ENCODE results near the gene TNNI2. TPM values are rescaled to one million over a fixed set of nuclear protein-coding genes. Genes with fewer than 3 reads are reported as not detected.

Gene TNNI2
- total and polyA plus RNA-seq, 11 donors, result 0.22 to 3.3 (median 0.72) TPM; not detected in 8

- ATAC-seq (no peak), DNase-seq (no peak)
- 82 to 92% (median 88%) methylated on average over 2 to 4 of the region's 4 CpGs for WGBS, 4 donors
- intact Hi-C loops (cut with DNase I), result no loop called here
- H3K9me3 ChIP-seq, result no peaks in the 10 kb centered on the region
- H3K36me3 ChIP-seq, result no peaks in the 10 kb centered on the region
- no peaks in the 10 kb centered on the region for H3K27me3 ChIP-seq
- H3K4me1 ChIP-seq, result peaks cover under 1 to 56% (median 12%) of the 10 kb centered on the region in 12 donors
- TF ChIP-seq CTCF (IDR thresholded peaks at IDR 0.05), result no peak
- no peak for TF ChIP-seq POLR2A (IDR thresholded peaks at IDR 0.05)
- H3K27ac ChIP-seq, result no peak overlapping the region
- no peak overlapping the region for H3K4me3 ChIP-seq
Measured at GRCh38 chr11:1859004-1859403, 20.2 kb downstream of the TNNI2 start.

- TF ChIP-seq CTCF (IDR thresholded peaks at IDR 0.05), result no peak
- TF ChIP-seq POLR2A (IDR thresholded peaks at IDR 0.05), result no peak
- whole genome bisulfite sequencing, 4 donors, result 88 to 95% (median 94%) methylated on average over 1 of the region's 1 CpG
- H3K36me3 ChIP-seq, result no peaks in the 10 kb centered on the region
- peaks cover 11 to 59% (median 22%) of the 10 kb centered on the region in 12 donors for H3K4me1 ChIP-seq
- no peak for ATAC-seq
- no peaks in the 10 kb centered on the region for H3K27me3 ChIP-seq
- H3K4me3 ChIP-seq, result no peak overlapping the region
- H3K27ac ChIP-seq, result no peak overlapping the region
- intact Hi-C loops (cut with DNase I), result no loop called here
- no peak for DNase-seq
- no peaks in the 10 kb centered on the region for H3K9me3 ChIP-seq
Measured at GRCh38 chr11:1860108-1860507, 21.3 kb downstream of the TNNI2 start.

- peaks cover 11 to 52% (median 23%) of the 10 kb centered on the region in 12 donors for H3K4me1 ChIP-seq
- no peak overlapping the region for H3K27ac ChIP-seq
- ATAC-seq (no peak), DNase-seq (no peak)
- no peak overlapping the region for H3K4me3 ChIP-seq
- TF ChIP-seq POLR2A (IDR thresholded peaks at IDR 0.05) (no peak), CTCF (IDR thresholded peaks at IDR 0.05) (no peak)
- H3K27me3 ChIP-seq, result no peaks in the 10 kb centered on the region
- intact Hi-C loops (cut with DNase I), result no loop called here
- no peaks in the 10 kb centered on the region for H3K36me3 ChIP-seq
- no peaks in the 10 kb centered on the region for H3K9me3 ChIP-seq
- 90 to 95% (median 92%) methylated on average over 4 of the region's 4 CpGs for WGBS, 4 donors
Measured at GRCh38 chr11:1861435-1862411, 22.9 kb downstream of the TNNI2 start.

- intact Hi-C loops (cut with DNase I), result no loop called here
- no peaks in the 10 kb centered on the region for H3K27me3 ChIP-seq
- peaks cover 0 to 4% (median 0%) of the 10 kb centered on the region in 9 donors for H3K36me3 ChIP-seq
- H3K4me3 ChIP-seq, result peak overlapping the region in 3 of 12 donors; percentile 56 to 70 (median 60)
- no peak for TF ChIP-seq CTCF (IDR thresholded peaks at IDR 0.05)
- TF ChIP-seq POLR2A (IDR thresholded peaks at IDR 0.05), result no peak
- ATAC-seq (peak in 1 of 4 donors; percentile 23), DNase-seq (peak in 1 of 5 donors; percentile 50)
- no peaks in the 10 kb centered on the region for H3K9me3 ChIP-seq
- 79 to 92% (median 85%) methylated on average over 14 of the region's 14 CpGs for WGBS, 4 donors
- H3K4me1 ChIP-seq, result peaks cover 11 to 47% (median 23%) of the 10 kb centered on the region in 12 donors
- peak overlapping the region in 11 of 12 donors; percentile 66 to 94 (median 86) for H3K27ac ChIP-seq
Measured at GRCh38 chr11:1862588-1863351, 24.0 kb downstream of the TNNI2 start.

All from heart left ventricle (tissue), 16 donors.